SU-DHL-6 (cell line): ENCODE measurements around the gene LYZ.
A peak's percentile ranks its signal among the peaks of the same experiment; 100 is the strongest.

ENCODE experiments used
- H2AFZ ChIP-seq: fragments of 200-600 bp; sonication (generic); 2 replicates; pipeline ENCODE4 v1.6.1; 2014; ENCODE audit warnings: low read depth, mild to moderate bottlenecking, moderate library complexity, mixed read lengths, antibody characterized with exemption, low read length; ENCODE audit not compliant: severe bottlenecking
- H3F3A ChIP-seq: fragments of 200-600 bp; shearing (Covaris generic); 2 replicates; pipeline ENCODE4 v1.6.0; 2016; ENCODE audit warnings: antibody characterized with exemption, mild to moderate bottlenecking; ENCODE audit not compliant: insufficient read depth
- H3K27ac ChIP-seq: fragments of 200-600 bp; sonication (generic); 2 replicates; pipeline ENCODE4 v1.5.1; 2016; ENCODE audit warnings: low read depth, mild to moderate bottlenecking, low read length, moderate library complexity, mixed read lengths
- H3K27me3 ChIP-seq: fragments of 200-600 bp; sonication (generic), shearing (Covaris generic); 2 replicates; pipeline ENCODE4 v1.6.0; 2014; ENCODE audit warnings: mild to moderate bottlenecking, low read length
- H3K36me3 ChIP-seq: fragments of 200-600 bp; sonication (generic); 2 replicates; pipeline ENCODE4 v1.6.1; 2014; ENCODE audit warnings: mild to moderate bottlenecking, low read length, mixed read lengths
- H3K4me2 ChIP-seq: fragments of 300-600, 200-600 bp; shearing (Covaris generic), sonication (generic); 2 replicates; pipeline ENCODE4 v1.6.0; 2014; ENCODE audit warnings: low read length, low read depth, mild to moderate bottlenecking; ENCODE audit not compliant: poor library complexity, severe bottlenecking
- H3K4me3 ChIP-seq: fragments of 200-600 bp; sonication (generic); 2 replicates; pipeline ENCODE4 v1.5.1; 2014; ENCODE audit warnings: antibody characterized with exemption, low read length, mild to moderate bottlenecking, mixed read lengths; ENCODE audit not compliant: insufficient read depth, poor library complexity, severe bottlenecking
- H3K79me2 ChIP-seq: fragments of 200-600 bp; sonication (generic); 2 replicates; pipeline ENCODE4 v1.6.1; 2014; ENCODE audit warnings: mild to moderate bottlenecking, low read length, moderate library complexity; ENCODE audit not compliant: insufficient read depth
- H3K9ac ChIP-seq: fragments of 200-600 bp; sonication (generic); 2 replicates; pipeline ENCODE4 v1.7.0; 2014; ENCODE audit warnings: mild to moderate bottlenecking, low read length
- H3K9me2 ChIP-seq: fragments of 200-600 bp; sonication (generic); replicated peaks from 2 replicates; pipeline ENCODE4 v1.6.1; 2014; ENCODE audit warnings: low read length; ENCODE audit not compliant: insufficient read depth
- H3K9me3 ChIP-seq: fragments of 200-600 bp; sonication (generic); 2 replicates; pipeline ENCODE4 v1.6.1; 2014; ENCODE audit warnings: low read length, mixed read lengths; ENCODE audit not compliant: insufficient read depth
- H4K20me1 ChIP-seq: fragments of 200-600 bp; sonication (generic); 2 replicates; pipeline ENCODE4 v1.6.1; 2014; ENCODE audit warnings: low read depth, mild to moderate bottlenecking, antibody characterized with exemption, low read length, moderate library complexity, mixed read lengths
- CTCF ChIP-seq: fragments of 200-600 bp; sonication (generic); IDR thresholded peaks from one replicate; pipeline ENCODE4 v1.5.1; 2017; ENCODE audit warnings: antibody characterized with exemption, mild to moderate bottlenecking, low read length, moderate library complexity; ENCODE audit not compliant: insufficient read depth, poor library complexity, severe bottlenecking
- EZH2phosphoT487 ChIP-seq: fragments of 200-600 bp; sonication (generic), shearing (Covaris generic); conservative IDR thresholded peaks from 2 replicates; pipeline ENCODE4 v1.6.1; 2018; ENCODE audit warnings: mild to moderate bottlenecking, antibody characterized with exemption, low read length, moderate library complexity, mixed read lengths

LYZ gene

GRCh38 chr12:69331909-69332684, 16.1 kb upstream of the LYZ start:
- no peak overlapping the region for H2AFZ ChIP-seq
- H3F3A ChIP-seq, result no peaks in the 10 kb centered on the region
- no peaks in the 10 kb centered on the region for H3K36me3 ChIP-seq
- H3K79me2 ChIP-seq, result no peaks in the 10 kb centered on the region
- H3K4me3 ChIP-seq, result no peak overlapping the region
- TF ChIP-seq EZH2phosphoT487 (no peak), CTCF (no peak)
- H3K27ac ChIP-seq, result no peak overlapping the region
- H3K9ac ChIP-seq, result no peak overlapping the region; the same call in 1 of the 2 replicates
- no peaks in the 10 kb centered on the region for H3K9me2 ChIP-seq
- H3K9me3 ChIP-seq, result no peaks in the 10 kb centered on the region
- no peaks in the 10 kb centered on the region for H4K20me1 ChIP-seq
- H3K27me3 ChIP-seq, result no peaks in the 10 kb centered on the region
- peak overlapping the region; percentile 87 for H3K4me2 ChIP-seq

- Histone ChIP-seq H3F3A (no peaks in the 10 kb centered on the region), H3K9me3 (no peaks in the 10 kb centered on the region), H3K4me3 (no peak overlapping the region), H3K36me3 (no peaks in the 10 kb centered on the region), H3K27me3 (no peaks in the 10 kb centered on the region), H3K9ac (no peak overlapping the region), H3K79me2 (no peaks in the 10 kb centered on the region), H2AFZ (no peak overlapping the region), H3K4me2 (no peak overlapping the region), H3K27ac (no peak overlapping the region), H3K9me2 (no peaks in the 10 kb centered on the region), H4K20me1 (no peaks in the 10 kb centered on the region)
- no peak for TF ChIP-seq EZH2phosphoT487
- TF ChIP-seq CTCF, result no peak
Measured at GRCh38 chr12:69332815-69333358, 15.3 kb upstream of the LYZ start.

GRCh38 chr12:69334158-69334557, 14.0 kb upstream of the LYZ start:
- Histone ChIP-seq H3K9me2 (no peaks in the 10 kb centered on the region), H3K36me3 (no peaks in the 10 kb centered on the region), H3K9me3 (no peaks in the 10 kb centered on the region), H3F3A (no peaks in the 10 kb centered on the region), H4K20me1 (no peaks in the 10 kb centered on the region), H3K27me3 (no peaks in the 10 kb centered on the region), H3K4me3 (no peak overlapping the region), H3K9ac (no peak overlapping the region), H3K79me2 (no peaks in the 10 kb centered on the region), H3K27ac (no peak overlapping the region), H3K4me2 (no peak overlapping the region), H2AFZ (no peak overlapping the region)
- TF ChIP-seq CTCF, result no peak
- TF ChIP-seq EZH2phosphoT487, result no peak
